Cardiac fibroblast (primary cell): ENCODE data around the gene HECTD3.
A peak's percentile ranks its signal among the peaks of the same experiment; 100 is the strongest.

Experiments used
- DNase-seq, 2 donors: peaks; one replicate each; pipeline versions ENCODE4 v3.0.0 to v3.0.0-alpha.2; 2010; ENCODE audit warnings: low read depth in 2 of 2
- H3K4me3 ChIP-seq, 2 donors: replicated peaks in 1 of 2; 1 replicate in 1 of 2; 2 replicates in 1 of 2; pipeline ENCODE4 v1.5.1; 2011; ENCODE audit warnings: low read depth in 2 of 2, low read length in 2 of 2, mild to moderate bottlenecking in 2 of 2, moderate library complexity in 1 of 2
- TF ChIP-seq, protein P1 (sequence below): IDR thresholded peaks from one replicate; pipeline ENCODE4 v1.5.1; 2011; ENCODE audit warnings: low read depth, mild to moderate bottlenecking, low read length, inconsistent platforms

Gene HECTD3

DNA sequence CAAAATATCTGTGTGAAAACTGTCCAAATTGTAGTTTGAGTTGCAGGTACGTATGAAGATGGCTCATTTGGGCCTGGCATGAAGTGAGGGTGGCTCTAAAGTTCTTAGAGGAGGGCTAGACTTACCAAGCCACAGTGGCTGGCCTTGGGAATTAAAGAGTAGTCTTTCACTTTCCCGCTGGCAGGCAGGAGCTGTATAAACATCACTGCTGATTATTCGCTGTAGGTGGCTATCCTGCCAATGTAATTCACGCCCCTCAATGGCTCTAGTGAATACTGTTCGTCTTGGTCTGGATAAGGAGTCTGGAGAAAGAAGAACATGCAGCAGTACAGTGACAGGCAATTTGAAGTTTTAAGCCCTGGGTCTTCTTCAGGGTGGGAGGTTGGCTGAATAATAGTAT lies 32.0 kb upstream of the HECTD3 start:
- H3K4me3 ChIP-seq: no peak overlapping the region
- TF ChIP-seq, protein P1, sequence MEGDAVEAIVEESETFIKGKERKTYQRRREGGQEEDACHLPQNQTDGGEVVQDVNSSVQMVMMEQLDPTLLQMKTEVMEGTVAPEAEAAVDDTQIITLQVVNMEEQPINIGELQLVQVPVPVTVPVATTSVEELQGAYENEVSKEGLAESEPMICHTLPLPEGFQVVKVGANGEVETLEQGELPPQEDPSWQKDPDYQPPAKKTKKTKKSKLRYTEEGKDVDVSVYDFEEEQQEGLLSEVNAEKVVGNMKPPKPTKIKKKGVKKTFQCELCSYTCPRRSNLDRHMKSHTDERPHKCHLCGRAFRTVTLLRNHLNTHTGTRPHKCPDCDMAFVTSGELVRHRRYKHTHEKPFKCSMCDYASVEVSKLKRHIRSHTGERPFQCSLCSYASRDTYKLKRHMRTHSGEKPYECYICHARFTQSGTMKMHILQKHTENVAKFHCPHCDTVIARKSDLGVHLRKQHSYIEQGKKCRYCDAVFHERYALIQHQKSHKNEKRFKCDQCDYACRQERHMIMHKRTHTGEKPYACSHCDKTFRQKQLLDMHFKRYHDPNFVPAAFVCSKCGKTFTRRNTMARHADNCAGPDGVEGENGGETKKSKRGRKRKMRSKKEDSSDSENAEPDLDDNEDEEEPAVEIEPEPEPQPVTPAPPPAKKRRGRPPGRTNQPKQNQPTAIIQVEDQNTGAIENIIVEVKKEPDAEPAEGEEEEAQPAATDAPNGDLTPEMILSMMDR: no peak
- DNase-seq: no peak

DNA sequence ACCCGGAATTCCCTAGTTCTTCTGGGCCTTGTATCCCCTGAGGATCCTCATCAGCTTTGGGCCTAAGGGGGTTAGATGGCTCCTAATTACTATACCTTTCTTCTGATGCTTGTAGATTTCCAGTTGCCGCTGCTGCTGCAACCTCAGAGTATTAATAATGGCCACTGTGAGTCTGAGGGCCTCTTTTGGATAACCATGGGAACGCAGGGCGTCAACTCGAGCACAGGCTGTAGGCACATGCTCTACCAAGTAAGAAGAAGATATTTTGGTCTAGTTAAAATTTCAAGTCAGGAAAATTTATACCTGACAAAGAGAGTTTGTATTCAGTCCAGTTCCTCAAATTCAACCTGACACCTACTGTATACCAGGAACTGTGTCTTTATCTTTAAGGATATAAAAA lies 29.2 kb upstream of the HECTD3 start:
- DNase-seq: no peak
- no peak overlapping the region for H3K4me3 ChIP-seq
- TF ChIP-seq, protein P1: no peak

DNA sequence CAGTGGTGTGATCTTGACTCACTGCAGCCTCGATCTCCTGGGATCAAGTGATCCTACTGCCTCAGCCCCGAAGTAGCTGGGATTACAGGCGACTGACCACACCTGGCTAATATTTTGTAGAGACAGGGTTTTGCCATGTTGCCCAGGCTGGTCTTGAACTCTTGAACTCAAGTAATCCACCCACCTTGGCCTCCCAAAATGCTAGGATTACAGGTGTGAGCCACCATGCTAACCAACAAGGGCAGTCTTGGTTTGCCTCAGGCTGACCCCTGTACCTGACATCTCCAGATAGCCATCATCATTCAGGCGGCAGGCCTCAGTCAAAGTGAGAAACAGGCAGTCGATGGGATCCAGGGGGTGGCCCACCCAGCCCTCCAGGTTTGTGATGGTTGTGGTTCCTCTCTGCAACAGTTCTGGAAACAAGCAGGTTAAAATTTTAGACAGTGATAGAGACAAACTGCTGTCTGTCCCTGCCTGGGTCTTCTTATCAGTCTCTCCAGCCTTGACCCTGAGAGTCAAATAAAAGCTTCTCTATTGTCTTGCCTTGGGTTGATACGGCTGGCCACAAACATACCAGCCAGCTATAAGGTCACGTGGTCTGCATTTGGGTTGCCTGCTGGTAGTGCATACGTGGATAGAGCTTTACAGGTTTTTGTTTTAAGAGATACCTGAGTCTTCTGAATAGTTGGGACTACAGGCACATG lies 27.7 kb upstream of the HECTD3 start:
- H3K4me3 ChIP-seq: no peak overlapping the region
- TF ChIP-seq, protein P1: no peak
- no peak for DNase-seq

DNA sequence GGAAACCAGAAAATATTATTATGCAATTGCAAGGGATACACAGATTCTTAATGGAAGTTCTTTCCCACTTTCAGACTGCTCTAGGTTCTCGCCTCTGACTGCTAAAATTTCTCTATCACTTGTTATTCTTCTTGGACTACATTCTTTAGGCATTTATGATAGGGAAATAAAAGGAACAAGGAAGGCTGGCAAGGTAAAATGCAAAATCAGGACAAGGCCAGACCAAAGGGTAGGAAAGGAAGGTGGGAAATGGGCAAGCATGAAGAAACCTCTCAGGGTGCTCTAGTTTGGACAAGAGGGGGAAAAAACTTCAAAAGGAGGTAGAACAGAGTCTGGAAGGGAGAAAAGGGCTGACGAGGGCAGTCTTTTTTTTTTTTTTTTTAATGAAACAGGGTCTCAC lies 27.1 kb upstream of the HECTD3 start:
- TF ChIP-seq, protein P1: no peak
- no peak overlapping the region for H3K4me3 ChIP-seq
- no peak for DNase-seq

DNA sequence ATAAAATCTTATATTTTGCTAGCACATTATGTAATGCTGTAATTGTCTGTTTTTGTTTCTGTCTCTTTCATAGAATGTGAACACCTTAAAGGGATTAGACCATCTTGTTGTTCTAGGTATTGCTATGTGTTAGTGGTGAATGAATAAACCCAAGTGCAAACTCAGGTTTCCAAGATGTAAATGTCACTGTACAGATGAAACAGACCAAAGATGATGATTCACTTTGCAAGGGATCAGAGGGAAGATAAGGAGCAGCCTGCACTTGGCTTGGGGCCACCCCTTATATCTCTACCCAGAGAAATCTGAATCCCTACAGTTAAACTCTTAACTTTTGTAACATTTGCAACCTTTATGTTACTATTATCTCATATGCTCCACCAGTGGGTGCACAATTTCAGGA lies 26.3 kb upstream of the HECTD3 start:
- DNase-seq: peak in 1 of 2 donors; percentile 5
- TF ChIP-seq, protein P1: no peak
- no peak overlapping the region for H3K4me3 ChIP-seq

DNA sequence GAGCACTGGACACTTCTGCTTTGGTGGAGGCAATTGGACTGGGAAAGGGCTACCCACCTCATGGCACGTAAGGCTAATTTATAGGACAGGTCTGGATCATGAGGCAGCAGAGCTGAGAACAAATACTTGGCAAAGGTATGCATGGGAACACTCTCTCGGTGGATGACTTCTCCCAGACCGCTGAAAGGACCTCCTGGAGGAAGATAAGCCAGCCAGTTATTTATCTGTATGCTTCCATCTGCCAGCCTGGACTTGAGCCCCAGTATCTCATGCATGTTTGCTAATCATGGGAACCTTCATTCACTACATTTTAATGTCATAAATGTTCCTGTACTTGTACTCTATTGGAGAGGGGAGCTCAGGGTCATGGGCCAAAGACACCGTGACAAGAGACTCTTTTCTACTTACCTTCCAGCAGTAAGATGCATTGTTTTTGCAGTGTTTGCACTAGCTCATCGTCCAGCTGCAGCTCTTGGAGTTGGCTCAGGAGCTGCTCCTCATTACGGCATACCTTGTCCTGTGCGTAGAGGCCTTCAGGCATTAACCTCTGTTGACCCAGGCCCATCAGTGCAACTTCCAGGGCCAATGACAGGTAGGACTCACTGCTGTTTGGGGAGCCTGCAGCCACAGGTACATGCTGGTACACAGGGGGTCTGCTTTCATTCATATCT lies 24.6 kb upstream of the HECTD3 start:
- no peak overlapping the region for H3K4me3 ChIP-seq
- TF ChIP-seq, protein P1: no peak
- DNase-seq: no peak
